Stimulated activated CD8-positive, alpha-beta memory T cell treated with anti-CD3 and anti-CD28 coated beads, Interleukin-4, amount 100 ng/mL, for 1 hour (primary cell): ENCODE results near the gene NAALADL2.

Experiments
- DNase-seq, 2 donors: peaks; one replicate each; pipeline ENCODE4 v3.0.0-alpha.2; 2020; ENCODE audit warnings: low read depth in 2 of 2, low spot score in 1 of 2

NAALADL2 gene

GRCh38 chr3:174859114-174859735, at the start of gene NAALADL2:
Gene NAALADL2, plus strand, starts transcription at chr3:174859334.
- DNase-seq, result no peak

GRCh38 chr3:174810254-174810653, 48.9 kb upstream of the NAALADL2 start:
- DNase-seq, result no peak

GRCh38 chr3:174812172-174812862, 46.8 kb upstream of the NAALADL2 start:
- no peak for DNase-seq

DNA sequence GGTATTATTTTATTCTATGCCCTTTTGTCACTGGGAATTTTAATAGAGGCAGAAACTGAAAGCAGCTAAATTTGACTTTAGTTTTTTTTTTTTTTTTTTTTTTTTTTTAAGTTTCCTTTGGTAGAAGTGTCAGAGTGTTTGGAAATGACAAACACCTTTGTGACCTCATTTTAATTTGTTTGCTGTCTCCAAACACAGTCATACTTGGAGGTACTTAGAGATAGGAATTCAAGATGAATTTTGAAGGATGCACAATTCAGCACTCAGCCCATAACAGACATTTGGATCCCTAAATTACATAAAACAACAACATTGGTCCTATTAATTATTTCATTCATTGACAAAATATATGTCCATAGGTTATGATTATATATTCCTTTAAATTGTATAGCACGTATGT, 43.4 kb upstream of the NAALADL2 start:
- DNase-seq, result no peak

- DNase-seq, result no peak
Measured at GRCh38 chr3:174820885-174821284, 38.2 kb upstream of the NAALADL2 start.

GRCh38 chr3:174821477-174821876, 37.7 kb upstream of the NAALADL2 start:
- no peak for DNase-seq

DNA sequence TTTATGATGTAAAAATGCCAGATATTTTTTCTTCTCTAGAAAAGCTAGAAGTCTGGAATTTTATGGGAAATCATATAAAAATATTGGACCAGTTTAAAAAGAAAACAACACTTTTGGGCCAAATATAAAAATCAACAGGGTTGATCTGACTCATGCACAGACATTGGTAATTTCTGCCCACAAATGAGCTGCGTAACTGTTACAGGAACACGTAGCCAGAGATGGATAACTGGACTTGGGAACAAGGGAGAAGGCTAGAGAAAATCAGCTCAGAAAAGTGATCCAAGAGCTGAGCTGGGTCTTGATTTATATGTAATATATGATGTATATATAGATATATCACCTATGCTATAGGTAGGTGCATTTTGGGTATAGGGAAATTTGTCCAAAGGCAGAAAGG, 36.8 kb upstream of the NAALADL2 start:
- no peak for DNase-seq

GRCh38 chr3:174826069-174826468, 33.1 kb upstream of the NAALADL2 start:
- DNase-seq, result no peak

DNA sequence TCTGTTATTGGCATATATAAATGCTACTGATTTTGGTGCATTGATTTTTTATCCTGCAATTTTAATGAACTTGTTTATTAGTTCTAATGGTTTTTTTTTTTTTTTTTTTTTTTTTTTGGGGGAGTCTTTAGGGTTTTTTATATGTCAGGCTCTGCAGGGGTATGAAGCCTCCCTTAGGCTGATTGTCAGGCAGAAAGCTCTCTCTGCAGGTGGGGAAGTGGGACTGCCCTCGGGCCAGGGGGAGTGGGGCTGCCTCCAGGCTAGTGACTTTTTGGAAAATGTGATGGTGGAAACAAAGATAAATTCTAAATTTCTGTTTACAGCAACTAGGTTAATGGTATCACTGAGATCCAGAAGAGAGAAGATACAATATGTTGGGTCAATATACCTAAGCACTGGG, 14.4 kb upstream of the NAALADL2 start:
- no peak for DNase-seq

- no peak for DNase-seq
Measured at GRCh38 chr3:174846055-174846454, 13.1 kb upstream of the NAALADL2 start.

- DNase-seq, result no peak
Measured at GRCh38 chr3:174854987-174855386, 4.1 kb upstream of the NAALADL2 start.

- DNase-seq, result no peak
Measured at GRCh38 chr3:174857301-174857700, 1.8 kb upstream of the NAALADL2 start.

- no peak for DNase-seq
Measured at GRCh38 chr3:174858353-174858752, 781 bp upstream of the NAALADL2 start.

GRCh38 chr3:174859756-174860155, 622 bp downstream of the NAALADL2 start:
- DNase-seq, result no peak

DNA sequence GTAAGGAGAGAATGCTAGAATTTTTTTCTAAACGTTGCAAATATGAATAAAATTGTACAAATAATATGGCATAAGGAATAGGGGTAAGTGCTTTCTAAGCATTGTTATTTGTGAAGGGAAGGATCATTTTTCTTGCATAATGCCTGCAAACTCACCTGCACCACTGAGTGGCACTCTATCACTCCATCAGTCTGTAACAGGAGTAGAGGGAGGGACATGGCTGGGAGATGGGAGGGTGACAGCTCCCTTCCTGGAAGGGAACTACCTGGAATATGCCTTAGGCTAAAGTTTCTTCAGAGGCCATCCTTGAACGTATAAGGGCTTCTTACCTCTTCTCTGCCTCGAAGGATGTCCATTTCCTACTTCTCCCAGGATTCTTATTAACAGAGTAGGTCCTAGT, 3.0 kb downstream of the NAALADL2 start:
- no peak for DNase-seq

- no peak for DNase-seq
Measured at GRCh38 chr3:174862666-174863065, 3.5 kb downstream of the NAALADL2 start.

DNA sequence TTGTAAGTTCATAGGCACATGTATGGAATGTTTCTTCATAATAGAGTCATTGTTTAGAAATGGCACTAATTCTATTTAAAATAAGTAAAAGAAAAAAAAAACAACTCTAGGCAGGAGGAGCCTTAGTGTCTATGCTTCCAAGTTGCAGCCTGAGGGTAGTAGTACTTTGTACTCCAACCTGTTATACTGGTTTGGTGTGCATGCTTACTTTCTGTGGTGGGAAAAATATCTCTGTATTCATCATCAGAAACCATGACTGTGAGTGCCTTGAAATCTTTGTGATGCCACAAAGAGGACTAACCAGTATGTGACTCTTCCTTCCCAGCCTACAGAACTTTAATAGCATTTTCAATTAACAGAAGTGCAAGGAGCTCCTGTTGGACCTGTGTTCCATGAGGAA, 4.4 kb downstream of the NAALADL2 start:
- DNase-seq, result no peak

GRCh38 chr3:174869448-174869847, 10.3 kb downstream of the NAALADL2 start:
- no peak for DNase-seq

DNA sequence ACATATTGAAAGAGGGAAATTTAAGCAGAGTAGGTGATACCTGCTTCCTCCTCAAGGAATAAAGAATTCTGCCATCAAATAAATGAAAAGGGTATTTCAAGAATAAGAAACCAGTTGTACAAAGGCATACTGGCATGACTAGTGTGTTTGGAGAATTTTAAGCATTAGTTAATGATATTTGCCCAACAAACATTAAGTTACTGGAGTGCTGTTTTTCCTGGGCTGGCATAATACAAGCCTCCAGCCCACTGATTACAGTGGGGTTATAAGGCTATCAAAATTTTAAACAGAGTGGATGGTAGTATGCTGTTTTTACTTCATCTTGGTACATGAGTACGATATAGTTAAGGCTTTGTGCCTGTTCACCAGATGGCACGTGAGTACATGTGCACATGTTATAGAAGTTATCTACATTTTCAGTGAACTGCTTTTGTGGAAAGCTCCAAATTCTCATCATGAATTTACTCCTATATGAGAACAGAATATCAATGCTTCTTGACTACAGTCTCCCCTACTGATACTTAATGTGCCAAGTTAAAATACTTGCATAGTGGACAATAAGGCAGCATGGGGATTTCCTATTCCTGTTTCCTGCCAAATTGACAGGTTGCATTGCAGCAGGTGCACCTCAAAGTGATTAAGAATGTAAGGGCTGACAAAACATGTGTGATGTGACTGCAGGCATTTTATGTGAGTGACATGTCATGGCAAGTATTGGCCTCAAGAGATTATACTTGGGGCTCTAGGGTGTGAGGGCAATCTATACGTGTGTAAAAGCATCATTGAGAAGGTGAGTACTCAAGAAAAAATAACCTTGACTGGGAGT, 14.9 kb downstream of the NAALADL2 start:
- no peak for DNase-seq

GRCh38 chr3:174882789-174883188, 23.7 kb downstream of the NAALADL2 start:
- no peak for DNase-seq

DNA sequence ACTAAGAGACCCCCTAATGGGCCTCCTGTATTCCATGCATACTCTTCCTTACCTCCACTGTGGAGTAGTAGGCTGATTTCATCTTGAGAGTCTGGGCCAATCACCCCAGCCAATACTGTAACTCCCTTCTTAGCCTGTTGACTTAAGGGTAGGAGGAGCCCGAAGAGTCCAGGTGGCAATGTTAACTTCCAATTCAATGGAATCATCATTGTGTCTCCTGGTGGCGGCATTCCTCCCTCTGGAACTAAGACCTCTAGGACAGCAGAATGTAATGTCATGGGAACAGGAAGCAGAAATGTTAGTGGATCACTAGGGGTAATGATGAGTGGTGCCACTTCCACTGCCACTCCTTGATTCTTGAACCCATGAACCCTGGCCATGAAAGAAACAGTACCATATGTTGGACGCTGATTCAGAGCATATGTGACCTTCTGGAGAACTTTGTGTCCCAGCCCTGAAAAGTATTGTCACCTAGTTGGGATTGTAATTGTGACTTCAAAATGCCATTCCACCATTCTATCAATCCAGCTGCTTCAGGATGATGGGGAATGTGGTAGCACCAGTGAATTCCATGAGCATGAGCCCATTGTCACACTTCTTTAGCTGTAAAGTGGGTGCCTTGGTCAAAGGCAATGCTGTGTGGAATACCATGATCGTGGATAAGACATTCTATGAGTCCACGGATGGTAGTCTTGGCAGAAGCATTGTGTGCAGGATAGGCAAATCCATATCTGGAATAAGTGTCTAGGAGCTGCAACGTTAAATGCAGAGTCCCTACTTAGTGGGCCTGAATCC, 24.9 kb downstream of the NAALADL2 start:
- DNase-seq, result no peak
